Femur (tissue), 1 donor: ENCODE results near the gene NRXN3.

Experiments
- DNase-seq: peaks from one replicate; pipeline ENCODE4 v3.0.0-alpha.2; 2017

Gene NRXN3

GRCh38 chr14:78175412-78175811, 5.2 kb downstream of the NRXN3 start:
- no peak for DNase-seq

- no peak for DNase-seq
These were observed 7.9 kb downstream of the NRXN3 start for GRCh38 chr14:78178071-78178470.

GRCh38 chr14:78178971-78179370, 8.8 kb downstream of the NRXN3 start:
- no peak for DNase-seq

- no peak for DNase-seq
These were observed 11.1 kb downstream of the NRXN3 start for GRCh38 chr14:78181270-78181669.

- DNase-seq, result no peak
These were observed 12.5 kb downstream of the NRXN3 start for GRCh38 chr14:78182722-78183121.

- DNase-seq, result no peak
These were observed 14.0 kb downstream of the NRXN3 start for GRCh38 chr14:78184157-78184556.

- DNase-seq, result no peak
These were observed 16.1 kb downstream of the NRXN3 start for GRCh38 chr14:78186277-78186676.

- no peak for DNase-seq
These were observed 18.7 kb downstream of the NRXN3 start for GRCh38 chr14:78188882-78189281.

GRCh38 chr14:78195431-78195830, 25.3 kb downstream of the NRXN3 start:
- DNase-seq, result no peak

GRCh38 chr14:78196323-78196722, 26.1 kb downstream of the NRXN3 start:
- no peak for DNase-seq

GRCh38 chr14:78197051-78197450, 26.9 kb downstream of the NRXN3 start:
- no peak for DNase-seq

GRCh38 chr14:78202163-78202562, 32.0 kb downstream of the NRXN3 start:
- no peak for DNase-seq

- no peak for DNase-seq
These were observed 32.8 kb downstream of the NRXN3 start for GRCh38 chr14:78202976-78203375.

- no peak for DNase-seq
These were observed 37.2 kb downstream of the NRXN3 start for GRCh38 chr14:78207414-78207813.

GRCh38 chr14:78220273-78220672, 50.1 kb downstream of the NRXN3 start:
- no peak for DNase-seq

GRCh38 chr14:78222746-78223145, 52.6 kb downstream of the NRXN3 start:
- no peak for DNase-seq

- DNase-seq, result no peak
These were observed 57.3 kb downstream of the NRXN3 start for GRCh38 chr14:78227248-78228077.

GRCh38 chr14:78228702-78229327, 58.6 kb downstream of the NRXN3 start:
- no peak for DNase-seq

- DNase-seq, result no peak
These were observed 62.2 kb downstream of the NRXN3 start for GRCh38 chr14:78232231-78233000.

GRCh38 chr14:78238141-78238540, 68.0 kb downstream of the NRXN3 start:
- no peak for DNase-seq

- no peak for DNase-seq
These were observed 70.4 kb downstream of the NRXN3 start for GRCh38 chr14:78240567-78240966.

- DNase-seq, result no peak
These were observed 71.9 kb downstream of the NRXN3 start for GRCh38 chr14:78242086-78242485.

- no peak for DNase-seq
These were observed 73.0 kb downstream of the NRXN3 start for GRCh38 chr14:78243187-78243586.

GRCh38 chr14:78245238-78245637, 75.1 kb downstream of the NRXN3 start:
- DNase-seq, result no peak
